T-helper 2 cell (primary cell): Measurements from ENCODE around the gene BNC2.

Experiments
- DNase-seq, 5 experiments: peaks; one replicate each; pipeline versions ENCODE4 v3.0.0 to v3.0.0-alpha.2; 2012 to 2022

The BNC2 gene

DNA sequence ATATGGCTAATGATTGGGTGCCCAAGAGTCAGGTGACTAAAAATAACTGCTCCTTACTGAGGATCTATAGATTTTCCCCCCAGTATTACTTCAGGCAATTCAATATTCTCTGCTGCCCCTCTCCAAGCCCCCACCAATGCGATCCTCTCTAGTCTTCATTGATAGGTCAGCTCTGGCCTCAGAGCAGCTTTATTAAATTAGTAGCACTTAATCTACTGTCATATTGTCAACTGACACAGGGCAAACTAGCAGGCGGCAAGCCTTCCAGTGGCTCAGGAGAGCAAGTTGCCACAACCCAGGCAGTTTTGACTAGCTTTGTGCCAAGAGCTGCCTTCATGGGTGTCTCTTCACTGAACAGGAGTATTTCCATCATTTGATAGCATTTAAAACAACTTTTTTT lies 462.9 kb downstream of the BNC2 start:
- no peak for DNase-seq

- no peak for DNase-seq
Observed at GRCh38 chr9:16406526-16407225, 463.8 kb downstream of the BNC2 start.

DNA sequence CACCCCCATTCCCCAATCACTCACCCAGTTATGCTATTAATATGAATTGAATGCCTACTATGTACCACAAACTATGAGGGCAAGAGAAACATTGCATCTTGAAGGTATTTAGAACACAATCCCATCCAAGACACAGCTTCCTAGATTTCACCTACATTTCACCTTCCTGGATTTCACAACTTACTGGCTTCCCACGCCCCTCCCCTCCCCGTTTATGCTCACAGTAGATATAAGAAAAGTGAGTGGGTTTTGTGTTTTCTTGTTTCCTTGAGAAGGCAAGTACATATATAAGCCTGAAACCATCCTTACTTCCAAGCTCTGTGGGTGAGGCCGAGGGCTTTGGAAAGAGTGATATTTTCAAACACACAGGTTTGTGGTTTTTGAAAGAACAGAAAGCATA lies 465.0 kb downstream of the BNC2 start:
- no peak for DNase-seq

DNA sequence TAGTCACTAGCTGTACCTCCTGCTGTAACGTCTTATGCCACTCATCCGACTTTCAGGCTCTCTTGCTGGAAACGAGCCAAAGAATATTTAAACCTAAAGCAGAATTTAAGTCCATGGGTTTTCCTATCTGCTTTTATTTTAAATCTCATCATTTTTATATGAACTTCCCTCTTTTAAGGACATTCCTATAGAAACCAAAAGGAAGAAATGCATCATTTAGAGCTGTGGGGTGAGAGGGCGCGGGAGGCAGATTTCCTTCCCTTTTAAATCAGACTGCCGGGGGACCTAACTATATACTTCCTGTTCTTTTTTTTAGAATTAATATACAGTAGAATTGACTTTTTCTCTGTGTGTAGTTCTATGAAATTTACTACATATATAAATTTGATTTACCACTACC lies 468.8 kb downstream of the BNC2 start:
- DNase-seq, result no peak

DNA sequence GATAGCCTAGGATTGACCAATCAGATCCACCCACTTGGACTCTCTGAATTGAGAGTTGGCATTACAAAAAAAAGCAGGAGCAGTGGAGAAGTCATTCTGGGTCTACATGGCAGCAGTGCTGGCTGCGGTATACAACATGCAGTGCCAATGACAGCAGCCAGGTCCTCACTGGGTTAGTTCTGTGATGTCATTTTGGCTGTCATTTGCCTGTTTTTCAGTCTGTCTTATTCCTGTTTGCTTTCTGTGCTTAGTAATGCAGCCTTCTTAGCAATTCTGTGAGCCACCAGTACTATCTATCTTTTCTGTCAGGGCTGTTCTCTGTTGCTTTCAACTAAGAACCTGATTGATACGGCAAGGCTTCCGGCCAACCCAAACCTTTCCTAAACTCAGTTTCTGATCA lies 471.8 kb downstream of the BNC2 start:
- DNase-seq, result no peak

GRCh38 chr9:16396389-16396788 lies 474.1 kb downstream of the BNC2 start:
- DNase-seq, result no peak

- DNase-seq, result no peak
Observed at GRCh38 chr9:16391369-16391768, 479.1 kb downstream of the BNC2 start.

GRCh38 chr9:16387382-16387781 lies 483.1 kb downstream of the BNC2 start:
- no peak for DNase-seq

DNA sequence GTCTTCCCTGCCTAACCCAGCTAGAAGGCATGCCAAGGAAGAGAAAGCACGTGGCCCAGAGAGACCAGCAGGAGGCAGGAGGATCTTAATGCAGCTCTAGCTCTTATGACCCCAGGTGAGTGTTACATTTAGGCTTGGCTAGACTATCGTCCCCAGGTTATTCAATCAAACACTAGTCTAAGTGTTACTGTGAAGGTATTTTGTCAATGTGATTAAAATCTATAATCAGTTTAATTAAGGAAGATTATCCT lies 483.7 kb downstream of the BNC2 start:
- DNase-seq, result no peak

GRCh38 chr9:16386007-16386826 lies 484.3 kb downstream of the BNC2 start:
- DNase-seq, result no peak

GRCh38 chr9:16385590-16385989 lies 484.9 kb downstream of the BNC2 start:
- DNase-seq, result no peak

DNA sequence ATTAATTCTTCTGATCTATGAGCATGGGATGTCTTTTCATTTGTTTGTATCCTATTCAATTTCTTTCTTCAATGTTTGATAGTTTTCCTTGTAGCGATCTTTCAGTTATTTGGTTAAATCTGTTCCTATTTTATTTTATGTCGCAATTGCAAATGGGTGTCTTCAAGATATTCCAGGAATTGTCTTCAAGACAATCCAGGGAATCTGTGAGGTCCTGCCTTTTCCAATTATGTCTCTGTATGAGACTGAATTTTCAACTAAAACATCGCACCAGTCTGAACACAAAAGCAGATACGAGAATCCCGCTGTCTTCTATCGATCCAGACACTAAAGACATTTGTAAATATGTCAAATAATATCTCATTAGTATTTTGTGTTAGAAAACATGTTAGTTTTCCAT lies 485.5 kb downstream of the BNC2 start:
- no peak for DNase-seq

DNA sequence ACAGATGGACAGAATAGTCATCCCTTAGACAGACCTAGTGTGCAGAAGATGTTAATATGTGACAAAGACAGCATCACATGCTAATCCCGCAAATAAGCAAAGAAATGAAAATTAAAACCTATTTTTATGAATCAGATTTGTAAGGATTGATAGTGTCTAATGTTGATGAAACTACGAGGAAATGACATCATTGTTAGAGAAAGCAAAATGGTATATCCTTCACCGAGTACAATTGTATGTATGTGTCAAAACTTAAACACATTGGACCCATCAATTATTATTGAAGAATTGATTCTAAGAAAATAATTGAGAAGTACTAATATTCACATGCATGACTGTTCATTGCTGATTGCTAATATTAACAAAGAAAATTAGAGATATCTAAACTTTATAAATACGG lies 493.2 kb downstream of the BNC2 start:
- no peak for DNase-seq

GRCh38 chr9:16371306-16371705 lies 499.2 kb downstream of the BNC2 start:
- DNase-seq, result no peak

- DNase-seq, result no peak
Observed at GRCh38 chr9:16370647-16371046, 499.8 kb downstream of the BNC2 start.

DNA sequence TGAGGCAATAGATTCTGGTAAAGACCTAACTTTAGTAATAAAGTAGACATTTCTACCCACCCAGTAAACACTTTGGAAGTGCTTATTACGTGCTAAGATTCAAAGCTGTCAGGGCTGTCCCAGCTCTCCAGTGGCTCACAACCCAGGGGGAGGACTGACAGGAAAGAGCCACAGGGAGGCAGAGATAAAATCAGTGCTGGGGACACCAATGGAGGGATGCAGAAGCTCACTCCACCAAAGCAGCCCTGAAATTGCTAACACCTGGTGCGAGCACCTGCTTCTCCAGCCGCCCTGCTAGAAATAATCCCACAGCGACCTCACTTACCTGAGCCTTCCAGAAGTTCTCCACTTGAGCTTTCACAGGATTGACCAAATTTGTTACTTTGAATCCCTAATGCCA lies 501.0 kb downstream of the BNC2 start:
- DNase-seq, result no peak

DNA sequence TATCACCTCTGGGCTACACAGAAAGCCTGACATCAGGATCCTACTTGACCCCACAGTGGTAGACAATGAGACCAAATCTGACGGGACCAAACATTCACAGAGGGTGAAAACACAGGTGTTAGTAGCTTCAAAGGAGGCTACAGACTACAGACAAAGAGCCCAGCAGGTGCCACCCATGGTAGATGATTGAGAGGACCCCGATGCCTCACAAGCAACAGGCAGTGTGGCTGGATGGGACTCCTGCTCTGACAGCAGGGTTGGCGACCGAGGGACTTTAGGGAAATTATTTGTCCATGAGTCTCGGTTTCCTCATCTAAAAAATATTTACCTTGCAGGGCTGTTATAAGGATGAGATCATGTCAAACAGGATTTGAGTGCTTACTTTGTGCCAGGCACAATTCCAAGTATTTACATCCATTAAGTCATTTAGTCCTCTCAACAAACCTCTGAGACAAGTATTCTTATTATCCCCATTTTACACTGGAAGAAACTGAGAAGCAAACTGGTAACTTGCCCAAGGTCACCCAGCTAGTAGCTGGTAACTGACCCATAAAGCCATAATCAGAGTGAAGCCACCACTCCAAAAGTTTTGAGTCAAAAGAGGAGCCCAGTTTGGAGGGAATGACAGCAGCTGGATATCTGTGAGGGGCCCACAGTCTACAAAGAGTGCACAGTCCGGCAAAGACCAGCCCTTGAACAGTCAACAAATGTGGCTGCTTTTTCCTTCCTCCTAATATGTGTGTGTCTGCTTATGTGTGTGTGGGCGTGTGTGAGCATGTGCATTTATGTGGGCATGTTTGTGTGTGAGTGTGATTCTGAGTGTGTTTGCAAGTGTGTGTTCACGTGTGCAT lies 502.0 kb downstream of the BNC2 start:
- DNase-seq, result no peak

GRCh38 chr9:16367605-16368231 lies 502.8 kb downstream of the BNC2 start:
- no peak for DNase-seq

DNA sequence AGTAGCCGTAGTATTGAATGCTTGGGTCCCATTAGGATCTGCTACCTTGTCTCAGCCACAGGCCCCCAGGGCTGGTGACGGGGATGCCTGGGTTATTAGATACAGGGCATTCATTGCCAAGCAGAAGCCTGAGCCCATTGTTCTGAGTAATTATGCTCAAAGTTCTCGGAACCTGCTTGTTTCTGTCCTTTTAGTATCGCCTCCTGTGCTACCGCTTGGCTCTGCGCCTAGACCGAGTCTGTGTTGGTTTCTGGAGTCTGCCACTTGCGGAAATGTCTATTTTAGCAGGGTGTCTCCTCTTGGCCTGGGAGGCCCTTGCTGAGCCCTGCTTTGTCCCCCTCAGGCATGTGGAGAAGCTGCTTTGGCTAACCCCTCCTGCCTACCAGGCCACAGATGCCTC lies 506.1 kb downstream of the BNC2 start:
- no peak for DNase-seq

DNA sequence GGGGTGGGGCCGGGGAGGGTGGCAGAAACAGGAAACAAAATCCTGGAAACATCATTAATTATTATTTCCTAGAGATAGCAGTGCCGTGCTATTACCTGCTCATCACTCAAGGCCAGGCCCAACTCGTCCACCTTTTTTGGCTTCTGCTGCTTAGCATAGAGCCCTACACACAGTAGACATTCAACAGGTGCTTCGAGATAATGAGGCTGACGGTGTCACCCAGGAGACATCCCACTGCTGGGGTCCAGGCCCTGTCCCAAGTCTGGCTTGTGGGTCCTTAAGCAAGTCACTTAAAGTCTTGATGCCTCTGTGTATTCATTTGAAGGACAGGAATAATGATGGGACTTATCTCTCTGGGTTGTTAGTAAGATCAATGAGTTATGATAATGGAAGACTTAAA lies 506.6 kb downstream of the BNC2 start:
- no peak for DNase-seq

- DNase-seq, result no peak
Observed at GRCh38 chr9:16363073-16363781, 507.2 kb downstream of the BNC2 start.

DNA sequence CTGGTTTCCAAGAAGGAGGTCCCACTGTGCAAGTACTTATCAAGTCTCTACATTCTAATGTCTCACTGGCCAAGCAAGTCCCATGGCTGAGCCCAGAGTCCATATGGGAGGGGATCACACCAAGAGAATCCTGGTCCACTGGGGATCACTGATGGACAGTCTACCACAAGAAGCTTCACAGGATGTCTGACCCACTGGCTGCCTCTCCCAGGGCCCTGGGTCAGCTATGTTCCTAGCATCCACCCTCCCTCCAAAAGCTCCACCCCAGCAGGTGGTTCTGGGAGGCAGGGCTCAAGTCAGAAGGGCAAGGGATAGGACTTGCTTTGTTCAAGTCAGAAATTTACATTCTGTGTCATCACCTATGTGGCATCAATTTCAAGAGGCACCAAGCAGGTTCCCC lies 508.5 kb downstream of the BNC2 start:
- no peak for DNase-seq

GRCh38 chr9:16361118-16361517 lies 509.4 kb downstream of the BNC2 start:
- DNase-seq, result no peak
